Erythroblast (primary cell): ENCODE measurements around the gene RALB.
"Not testable (repeated sequence)": the region's sequence is repeated elsewhere in the genome, so short reads cannot be mapped to it uniquely, and the experiment has no call there.

ENCODE experiments used
- DNase-seq, 2 experiments: peaks; one replicate each; lab custom pipeline; 2025; lab: John Stamatoyannopoulos, UW
- GATA1 ChIP-seq: IDR thresholded peaks from 2 replicates; pipeline ENCODE4 v1.6.1; 2011; ENCODE audit warnings: low read depth, mild to moderate bottlenecking, control low read depth, low read length, moderate library complexity
- POLR2A ChIP-seq: IDR thresholded peaks from 2 replicates; pipeline ENCODE4 v1.6.1; 2011; ENCODE audit warnings: mild to moderate bottlenecking, low read length

Gene RALB

GRCh38 chr2:120319686-120320317, 67.2 kb downstream of the RALB start:
- no peak for DNase-seq
- no peak for TF ChIP-seq GATA1
- TF ChIP-seq POLR2A, result no peak

GRCh38 chr2:120320318-120320851, 67.7 kb downstream of the RALB start:
- TF ChIP-seq GATA1 (no peak), POLR2A (no peak)
- no peak for DNase-seq

- DNase-seq, result not testable (repeated sequence)
Measured at GRCh38 chr2:120320887-120321556, 68.4 kb downstream of the RALB start.

GRCh38 chr2:120321721-120322284, 69.2 kb downstream of the RALB start:
- no peak for TF ChIP-seq GATA1
- TF ChIP-seq POLR2A, result no peak
- no peak for DNase-seq

- no peak for TF ChIP-seq POLR2A
- no peak for TF ChIP-seq GATA1
- DNase-seq, result no peak
Measured at GRCh38 chr2:120322329-120322728, 69.7 kb downstream of the RALB start.

- TF ChIP-seq GATA1 (no peak), POLR2A (no peak)
- DNase-seq, result no peak
Measured at GRCh38 chr2:120323214-120323613, 70.6 kb downstream of the RALB start.

GRCh38 chr2:120323807-120324399, 71.3 kb downstream of the RALB start:
- no peak for DNase-seq
- TF ChIP-seq POLR2A, result no peak
- TF ChIP-seq GATA1, result no peak

GRCh38 chr2:120324933-120325332, 72.3 kb downstream of the RALB start:
- TF ChIP-seq POLR2A (no peak), GATA1 (no peak)
- no peak for DNase-seq

GRCh38 chr2:120326066-120326465, 73.4 kb downstream of the RALB start:
- TF ChIP-seq POLR2A, result no peak
- TF ChIP-seq GATA1, result no peak
- no peak for DNase-seq

- TF ChIP-seq GATA1 (no peak), POLR2A (no peak)
- no peak for DNase-seq
Measured at GRCh38 chr2:120330946-120331822, 78.5 kb downstream of the RALB start.

GRCh38 chr2:120331903-120332302, 79.3 kb downstream of the RALB start:
- no peak for TF ChIP-seq GATA1
- no peak for TF ChIP-seq POLR2A

GRCh38 chr2:120332384-120332783, 79.7 kb downstream of the RALB start:
- TF ChIP-seq GATA1 (no peak), POLR2A (no peak)
- no peak for DNase-seq

More at GRCh38 chr2:120331903-120332302, 79.3 kb downstream of the RALB start:
- no peak for DNase-seq

- TF ChIP-seq GATA1, result no peak
- no peak for TF ChIP-seq POLR2A
- no peak for DNase-seq
Measured at GRCh38 chr2:120334068-120334467, 81.4 kb downstream of the RALB start.
